Gastrocnemius medialis (tissue), 4 donors: Measurements from ENCODE around the gene AJM1. TPM values are rescaled to one million over a fixed set of nuclear protein-coding genes. Genes with fewer than 3 reads are reported as not detected.

Experiments
- ATAC-seq, 2 donors: fragments of 150-250 bp; one replicate each; pipeline ENCODE4 v1.9.1; 2016
- DNase-seq, 2 donors: peaks; one replicate each; pipeline ENCODE4 v3.0.0-alpha.2; 2019
- H3K27ac ChIP-seq, 4 donors: fragments of 200-600 bp; sonication (generic); 1 replicate in 1 of 4; 2 replicates in 3 of 4; pipeline ENCODE4 v1.5.1; 2016 to 2018; ENCODE audit warnings: mild to moderate bottlenecking in 2 of 4, moderate library complexity in 1 of 4
- H3K27me3 ChIP-seq, 3 donors: fragments of 200-600 bp; sonication (generic) in 2 of 3; 1 replicate in 1 of 3; 2 replicates in 2 of 3; pipeline versions ENCODE4 v1.5.1 to v1.6.0; 2016 to 2019; ENCODE audit warnings: mild to moderate bottlenecking in 1 of 3, moderate library complexity in 1 of 3
- H3K36me3 ChIP-seq, 2 donors: fragments of 200-600 bp; sonication (generic) in 1 of 2; one replicate each; pipeline ENCODE4 v1.5.1; 2017 to 2018
- H3K4me1 ChIP-seq, 2 donors: fragments of 200-600 bp; sonication (generic) in 1 of 2; one replicate each; pipeline ENCODE4 v1.5.1; 2016 to 2017; ENCODE audit warnings: mild to moderate bottlenecking in 2 of 2
- H3K4me3 ChIP-seq, 4 donors: fragments of 200-600 bp; sonication (generic) in 3 of 4; 1 replicate in 1 of 4; 2 replicates in 3 of 4; pipeline ENCODE4 v1.5.1; 2016 to 2019; ENCODE audit warnings: mild to moderate bottlenecking in 2 of 4
- H3K9me3 ChIP-seq, 3 donors: fragments of 200-600 bp; sonication (generic) in 2 of 3; 1 replicate in 1 of 3; 2 replicates in 2 of 3; pipeline ENCODE4 v1.5.1; 2016 to 2019
- POLR2A ChIP-seq, 2 donors: fragments of 450-650 bp; IDR thresholded peaks; one replicate each; pipeline ENCODE4 v1.6.1; 2017; ENCODE audit warnings: antibody characterized with exemption in 2 of 2, mild to moderate bottlenecking in 2 of 2, moderate library complexity in 2 of 2
- in situ Hi-C, 4 donors: fragments of 200-750 bp; cut with MboI; loops; one replicate each; pipeline versions ENCODE4 v1.15.0 to v1.8.0; 2017; ENCODE audit warnings: low sequenced_read_pairs in 4 of 4
- intact Hi-C: fragments of 100-400 bp; cut with DNase I; formaldehyde crosslinking; loops from one replicate; pipeline ENCODE4 v1.15.1; 2023; ENCODE audit warnings: low total_unique reads
- total RNA-seq, 4 donors: library from RNA; depleted of rRNA; stranded (reverse); fragments of >200 nt; gene quantifications; one replicate each; pipeline versions ENCODE4 v1.1.0 to v1.2.3, GENCODE V29; 2016
- TF ChIP-seq, protein P1 (sequence below), 5 experiments: fragments of 450-650 bp in 3 of 5; fragments of 200-600 bp in 2 of 5; sonication (generic) in 2 of 5; IDR thresholded peaks in 4 of 5; conservative IDR thresholded peaks in 1 of 5; 1 replicate in 4 of 5; 2 replicates in 1 of 5; pipeline ENCODE4 v1.5.1; 2016 to 2019; ENCODE audit warnings: antibody characterized with exemption in 5 of 5, mild to moderate bottlenecking in 3 of 5, moderate library complexity in 3 of 5

The AJM1 gene
- total RNA-seq, 4 donors from 2014 or later, result 1.3 to 2.1 (median 1.6) TPM

DNA sequence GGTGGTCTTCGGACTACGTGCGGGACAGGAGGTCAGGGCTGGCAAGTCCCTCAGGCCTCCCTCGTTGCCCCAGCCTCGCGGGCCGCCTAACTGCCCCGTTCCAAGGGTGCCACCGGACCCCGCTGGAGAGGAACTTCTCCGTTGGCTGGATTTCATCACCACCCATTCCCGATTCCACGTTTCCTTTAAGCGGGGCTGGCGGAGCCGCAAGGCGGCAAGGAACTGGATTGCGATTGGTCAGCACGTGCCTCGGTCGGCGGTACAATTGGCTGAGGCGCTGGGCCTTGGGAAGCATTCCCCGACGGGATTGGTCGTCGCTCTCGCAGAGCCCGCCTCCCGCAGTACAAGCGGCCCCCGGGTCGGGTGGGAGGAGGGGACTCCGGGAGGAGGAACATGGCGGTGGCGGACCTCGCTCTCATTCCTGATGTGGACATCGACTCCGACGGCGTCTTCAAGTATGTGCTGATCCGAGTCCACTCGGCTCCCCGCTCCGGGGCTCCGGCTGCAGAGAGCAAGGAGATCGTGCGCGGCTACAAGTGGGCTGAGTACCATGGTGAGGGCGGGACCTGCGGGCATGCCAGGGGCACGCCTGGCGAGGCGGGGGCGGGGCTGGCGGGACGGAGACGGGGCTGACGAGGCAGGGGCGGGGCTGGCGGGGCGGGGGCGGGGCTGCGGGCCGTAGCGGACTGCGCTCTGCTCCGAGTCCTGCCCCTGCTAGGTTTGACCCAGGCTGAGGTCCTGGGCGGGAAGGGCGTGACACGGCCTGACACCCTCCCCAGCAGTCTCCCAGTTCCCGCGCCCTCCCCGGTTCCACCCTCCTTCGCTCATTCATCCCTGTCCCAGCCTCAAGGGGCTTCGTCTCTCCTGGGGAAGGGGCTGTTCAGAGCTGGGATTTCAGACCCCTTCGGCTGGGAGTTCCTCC is 7.0 kb downstream of the AJM1 start, which contains the start of gene PHPT1:
Gene PHPT1, plus strand, starts transcription at position 372 of the 922 bp plus-strand sequence. Its CDS starts 22 bp downstream, at position 394.
- DNase-seq (peak; percentile 99), ATAC-seq (peak; percentile 84 to 85)
- H3K27me3 ChIP-seq, result peaks cover 4 to 16% (median 11%) of the 10 kb centered on the region in 3 donors
- H3K27ac ChIP-seq, result peak within 1 kb of the TSS; percentile 89 to 97 (median 92)
- in situ Hi-C loops, result no loop called here
- TF ChIP-seq, protein P1, sequence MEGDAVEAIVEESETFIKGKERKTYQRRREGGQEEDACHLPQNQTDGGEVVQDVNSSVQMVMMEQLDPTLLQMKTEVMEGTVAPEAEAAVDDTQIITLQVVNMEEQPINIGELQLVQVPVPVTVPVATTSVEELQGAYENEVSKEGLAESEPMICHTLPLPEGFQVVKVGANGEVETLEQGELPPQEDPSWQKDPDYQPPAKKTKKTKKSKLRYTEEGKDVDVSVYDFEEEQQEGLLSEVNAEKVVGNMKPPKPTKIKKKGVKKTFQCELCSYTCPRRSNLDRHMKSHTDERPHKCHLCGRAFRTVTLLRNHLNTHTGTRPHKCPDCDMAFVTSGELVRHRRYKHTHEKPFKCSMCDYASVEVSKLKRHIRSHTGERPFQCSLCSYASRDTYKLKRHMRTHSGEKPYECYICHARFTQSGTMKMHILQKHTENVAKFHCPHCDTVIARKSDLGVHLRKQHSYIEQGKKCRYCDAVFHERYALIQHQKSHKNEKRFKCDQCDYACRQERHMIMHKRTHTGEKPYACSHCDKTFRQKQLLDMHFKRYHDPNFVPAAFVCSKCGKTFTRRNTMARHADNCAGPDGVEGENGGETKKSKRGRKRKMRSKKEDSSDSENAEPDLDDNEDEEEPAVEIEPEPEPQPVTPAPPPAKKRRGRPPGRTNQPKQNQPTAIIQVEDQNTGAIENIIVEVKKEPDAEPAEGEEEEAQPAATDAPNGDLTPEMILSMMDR (IDR thresholded peaks at IDR 0.05 in 4 of 5, conservative IDR thresholded peaks at IDR 0.05 in 1 of 5), result no peak
- TF ChIP-seq POLR2A (IDR thresholded peaks at IDR 0.05), result peak; percentile 85 to 91
- H3K9me3 ChIP-seq, result no peaks in the 10 kb centered on the region
- intact Hi-C loops, result loop anchor here (1.0 to 5.0 kb wide), 8 partner anchors 17 to 178 kb away; partner anchors contain the start of genes ABCA2, C8G, EDF1 and FBXW5
- H3K36me3 ChIP-seq, result peaks cover 0 to 12% of the 10 kb centered on the region in 2 donors
- peak within 1 kb of the TSS; percentile 73 to 86 (median 82) for H3K4me3 ChIP-seq
- H3K4me1 ChIP-seq, result peaks cover 20 to 32% of the 10 kb centered on the region in 2 donors

DNA sequence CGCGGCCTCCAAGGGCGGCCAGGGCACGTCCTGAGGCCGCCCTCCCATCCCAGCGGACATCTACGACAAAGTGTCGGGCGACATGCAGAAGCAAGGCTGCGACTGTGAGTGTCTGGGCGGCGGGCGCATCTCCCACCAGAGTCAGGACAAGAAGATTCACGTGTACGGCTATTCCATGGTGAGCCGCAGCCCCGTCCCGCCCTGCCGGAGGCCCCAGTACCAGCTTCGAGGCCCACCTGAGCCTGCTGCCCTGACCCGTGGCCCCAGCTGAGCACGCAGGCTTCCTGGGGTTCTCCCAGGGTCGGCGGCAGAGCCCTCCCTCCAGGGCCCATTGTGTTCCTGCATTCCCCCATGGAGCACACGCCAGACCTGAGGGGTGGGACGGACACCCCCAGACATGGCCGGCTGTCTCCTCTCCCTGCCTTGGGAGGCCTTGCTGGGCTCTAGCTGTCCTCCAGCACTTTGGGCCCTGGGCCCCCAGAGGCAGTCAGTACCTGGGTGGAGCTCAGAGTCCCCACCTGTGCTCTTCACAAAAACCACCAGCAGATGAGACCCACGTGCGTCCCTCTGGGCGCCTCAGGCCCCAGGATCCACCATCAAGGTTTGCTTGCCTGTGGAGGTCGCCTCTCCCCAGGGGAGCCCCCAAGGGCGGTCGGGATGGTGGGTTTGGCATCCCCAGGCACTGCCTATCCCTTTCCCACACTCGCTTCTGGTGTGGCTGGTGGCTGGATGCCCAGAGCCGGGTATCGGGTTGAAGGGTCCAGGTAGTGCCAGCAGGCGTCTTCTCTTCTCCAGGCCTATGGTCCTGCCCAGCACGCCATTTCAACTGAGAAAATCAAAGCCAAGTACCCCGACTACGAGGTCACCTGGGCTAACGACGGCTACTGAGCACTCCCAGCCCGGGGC is 7.9 kb downstream of the AJM1 start:
- intact Hi-C loops (loop anchor here (1.0 to 5.0 kb wide), 8 partner anchors 16 to 177 kb away; partner anchors contain the start of genes ABCA2, C8G, EDF1 and FBXW5), in situ Hi-C loops (no loop called here)
- Histone ChIP-seq H3K4me3 (peak overlapping the region; percentile 67 to 86 (median 78)), H3K36me3 (peaks cover 0 to 12% of the 10 kb centered on the region in 2 donors), H3K4me1 (peaks cover 20 to 31% of the 10 kb centered on the region in 2 donors), H3K27me3 (peaks cover 3 to 15% (median 11%) of the 10 kb centered on the region in 3 donors), H3K9me3 (no peaks in the 10 kb centered on the region), H3K27ac (peak overlapping the region; percentile 89 to 97 (median 92))
- DNase-seq (peak in 1 of 2 donors; percentile 61), ATAC-seq (no peak)
- TF ChIP-seq, protein P1 (IDR thresholded peaks at IDR 0.05 in 4 of 5, conservative IDR thresholded peaks at IDR 0.05 in 1 of 5), result no peak

DNA sequence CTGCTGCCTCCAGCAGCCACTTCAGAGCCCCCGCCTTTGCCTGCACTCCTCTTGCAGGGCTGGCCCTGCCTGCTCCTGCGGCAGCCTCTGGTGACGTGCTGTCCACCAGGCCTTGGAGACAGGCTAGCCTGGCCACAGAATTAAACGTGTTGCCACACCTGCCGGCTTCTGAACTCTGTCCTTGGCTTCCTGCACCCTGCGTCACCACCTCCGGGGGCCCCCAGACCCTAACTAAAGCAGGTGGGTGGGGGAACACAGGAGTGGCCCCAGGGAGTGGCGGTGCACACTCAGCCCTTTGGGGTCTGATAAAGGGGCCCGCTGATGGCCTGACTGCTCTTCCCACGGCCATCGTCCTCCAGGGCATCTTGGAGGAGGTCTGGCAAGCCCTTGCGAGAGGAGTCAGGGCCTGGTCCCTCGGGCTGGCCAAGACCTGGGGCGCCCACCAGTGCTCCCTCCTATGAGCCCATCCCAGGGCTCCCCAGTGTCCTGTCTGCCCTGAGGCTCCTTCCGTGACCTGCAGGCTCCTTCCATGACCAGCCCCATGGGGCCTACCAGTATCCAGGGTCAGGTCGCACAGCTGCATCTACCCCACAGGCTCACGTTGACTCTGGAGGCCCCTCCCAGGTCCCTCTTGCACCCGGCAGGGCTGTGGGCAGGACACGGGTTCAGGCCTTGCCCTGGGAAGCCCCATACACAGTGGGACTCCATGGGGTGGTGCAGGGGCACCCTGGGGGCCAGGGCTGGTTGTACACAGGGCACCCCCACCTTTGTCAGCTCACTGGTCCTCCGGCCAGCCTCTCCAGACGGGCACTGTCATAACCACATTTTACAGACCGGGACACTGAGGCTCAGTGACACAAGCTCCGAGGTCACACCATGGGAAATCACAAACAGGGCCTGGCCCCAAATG is 8.8 kb downstream of the AJM1 start:
- peaks cover 20 to 31% of the 10 kb centered on the region in 2 donors for H3K4me1 ChIP-seq
- DNase-seq, result no peak
- intact Hi-C loops (no loop called here), in situ Hi-C loops (no loop called here)
- TF ChIP-seq, protein P1 (IDR thresholded peaks at IDR 0.05 in 4 of 5, conservative IDR thresholded peaks at IDR 0.05 in 1 of 5), result no peak
- no peak for TF ChIP-seq POLR2A (IDR thresholded peaks at IDR 0.05)
- H3K4me3 ChIP-seq, result no peak overlapping the region
- H3K36me3 ChIP-seq, result peaks cover 0 to 12% of the 10 kb centered on the region in 2 donors
- ATAC-seq, result no peak
- peak overlapping the region; percentile 59 to 94 (median 90) for H3K27ac ChIP-seq
- peaks cover 0 to 9% (median 6%) of the 10 kb centered on the region in 3 donors for H3K27me3 ChIP-seq
- no peaks in the 10 kb centered on the region for H3K9me3 ChIP-seq
